Neural cell (in vitro differentiated cells): ENCODE results near the gene GIMAP4. TPM values are rescaled to one million over a fixed set of nuclear protein-coding genes. Genes with fewer than 3 reads are reported as not detected.
"Not testable (repeated sequence)": the region's sequence is repeated elsewhere in the genome, so short reads cannot be mapped to it uniquely, and the experiment has no call there.

ENCODE experiments used
- H2AFZ ChIP-seq: fragments of 200-600, 300-800 bp; sonication (generic), shearing (Covaris generic); 2 replicates; pipeline ENCODE4 v1.6.0; 2014; ENCODE audit warnings: low read depth, mild to moderate bottlenecking, antibody characterized with exemption, low read length, moderate library complexity
- H3F3A ChIP-seq: fragments of 200-600 bp; shearing (Covaris generic); 2 replicates; pipeline ENCODE4 v1.6.1; 2016; ENCODE audit warnings: mild to moderate bottlenecking, moderate library complexity, mixed read lengths, antibody characterized with exemption, low read length; ENCODE audit not compliant: insufficient read depth, poor library complexity, severe bottlenecking
- H3K27ac ChIP-seq: fragments of 200-600, 300-800 bp; sonication (generic), shearing (Covaris generic); 2 replicates; pipeline ENCODE4 v1.5.1; 2014; ENCODE audit warnings: mild to moderate bottlenecking, low read length, moderate library complexity
- H3K27me3 ChIP-seq: fragments of 300-800, 200-600 bp; sonication (generic), shearing (Covaris generic); 2 replicates; pipeline ENCODE4 v1.6.0; 2014; ENCODE audit warnings: mild to moderate bottlenecking, low read depth, low read length, moderate library complexity; ENCODE audit not compliant: insufficient read depth
- H3K36me3 ChIP-seq: fragments of 300-800, 200-600 bp; sonication (generic), shearing (Covaris generic); 2 replicates; pipeline ENCODE4 v1.5.1; 2014; ENCODE audit warnings: mild to moderate bottlenecking, antibody characterized with exemption, low read length, moderate library complexity; ENCODE audit not compliant: insufficient read depth
- H3K4me2 ChIP-seq: fragments of 300-800, 200-600 bp; sonication (generic), shearing (Covaris generic); 2 replicates; pipeline ENCODE4 v1.6.0; 2014; ENCODE audit warnings: mild to moderate bottlenecking, low read length
- H3K4me3 ChIP-seq: fragments of 300-800, 200-600 bp; sonication (generic), shearing (Covaris generic); 2 replicates; pipeline ENCODE4 v1.5.1; 2014; ENCODE audit warnings: mild to moderate bottlenecking, low read length, moderate library complexity
- H3K79me2 ChIP-seq: fragments of 200-600 bp; shearing (Covaris generic); replicated peaks from 2 replicates; pipeline ENCODE4 v1.6.0; 2014; ENCODE audit warnings: mild to moderate bottlenecking, low read length, moderate library complexity; ENCODE audit not compliant: insufficient read depth
- H3K9ac ChIP-seq: fragments of 300-800, 200-600 bp; sonication (generic), shearing (Covaris generic); 2 replicates; pipeline ENCODE4 v1.6.1; 2016; ENCODE audit warnings: mild to moderate bottlenecking, low read length, mixed read lengths
- H3K9me2 ChIP-seq: fragments of 200-600 bp; shearing (Covaris generic); 2 replicates; pipeline ENCODE4 v1.6.1; 2016; ENCODE audit warnings: mild to moderate bottlenecking, low read length, mixed read lengths; ENCODE audit not compliant: insufficient read depth
- H3K9me3 ChIP-seq: fragments of 200-600, 300-800 bp; sonication (generic), shearing (Covaris generic); 2 replicates; pipeline ENCODE4 v1.6.1; 2016; ENCODE audit warnings: mild to moderate bottlenecking, mixed run types, low read length, moderate library complexity, mixed read lengths
- H4K20me1 ChIP-seq: fragments of 200-600 bp; shearing (Covaris generic); 2 replicates; pipeline ENCODE4 v1.6.1; 2016; ENCODE audit warnings: mild to moderate bottlenecking, mixed run types; ENCODE audit not compliant: insufficient read depth
- CTCF ChIP-seq: fragments of 450-650 bp; IDR thresholded peaks from 2 replicates; pipeline ENCODE4 v1.5.1; 2014; ENCODE audit warnings: antibody characterized with exemption, mild to moderate bottlenecking, moderate library complexity; ENCODE audit not compliant: poor library complexity, severe bottlenecking
- EP300 ChIP-seq: fragments of 450-650 bp; conservative IDR thresholded peaks from 2 replicates; pipeline ENCODE4 v1.6.1; 2014; ENCODE audit warnings: antibody characterized with exemption, mild to moderate bottlenecking, moderate library complexity; ENCODE audit not compliant: poor library complexity, severe bottlenecking
- EZH2 ChIP-seq: fragments of 200-600, 300-800 bp; shearing (Covaris generic), sonication (generic); IDR thresholded peaks from 2 replicates; pipeline ENCODE4 v1.6.1; 2014; ENCODE audit warnings: antibody characterized with exemption, low read length, borderline replicate concordance, mild to moderate bottlenecking; ENCODE audit not compliant: insufficient read depth, poor library complexity, severe bottlenecking
- MXI1 ChIP-seq: fragments of 450-650 bp; conservative IDR thresholded peaks from 2 replicates; pipeline ENCODE4 v1.6.1; 2014; ENCODE audit warnings: antibody characterized with exemption, mild to moderate bottlenecking; ENCODE audit not compliant: poor library complexity, severe bottlenecking
- RAD21 ChIP-seq: fragments of 450-650 bp; conservative IDR thresholded peaks from 2 replicates; pipeline ENCODE4 v1.6.1; 2014; ENCODE audit warnings: antibody characterized with exemption, mild to moderate bottlenecking, moderate library complexity
- REST ChIP-seq: IDR thresholded peaks from 2 replicates; pipeline ENCODE4 v1.6.1; 2012; ENCODE audit warnings: borderline replicate concordance
- SMC3 ChIP-seq: fragments of 450-650 bp; conservative IDR thresholded peaks from 2 replicates; pipeline ENCODE4 v1.6.1; 2014; ENCODE audit warnings: antibody characterized with exemption, mild to moderate bottlenecking, moderate library complexity; ENCODE audit not compliant: poor library complexity
- polyA plus RNA-seq: library from polyadenylated mRNA; depleted of rRNA; stranded (reverse); fragments of >200 nt; gene quantifications from 2 replicates; pipeline ENCODE4 v1.2.3, GENCODE V29; 2014

GIMAP4 gene
- polyA plus RNA-seq, 1 donor from 2014 or later, result not detected

- TF ChIP-seq EZH2, result no peak
- TF ChIP-seq RAD21, result no peak
- no peak for TF ChIP-seq REST
- TF ChIP-seq EP300, result no peak
- no peak for TF ChIP-seq MXI1
- TF ChIP-seq SMC3, result no peak
- no peaks in the 10 kb centered on the region for H3K9me3 ChIP-seq
- H3K27ac ChIP-seq, result no peak overlapping the region
- H3K4me3 ChIP-seq, result no peak overlapping the region
- no peaks in the 10 kb centered on the region for H3K79me2 ChIP-seq
- H3K9ac ChIP-seq, result no peak overlapping the region
- H3K9me2 ChIP-seq, result no peaks in the 10 kb centered on the region
- H3F3A ChIP-seq, result no peaks in the 10 kb centered on the region
- H3K4me2 ChIP-seq, result no peak overlapping the region
- no peak overlapping the region for H2AFZ ChIP-seq
- no peaks in the 10 kb centered on the region for H3K36me3 ChIP-seq
- no peaks in the 10 kb centered on the region for H4K20me1 ChIP-seq
- no peaks in the 10 kb centered on the region for H3K27me3 ChIP-seq
These were observed 46.7 kb downstream of the GIMAP4 start for GRCh38 chr7:150613880-150614279.

- H2AFZ ChIP-seq, result not testable (repeated sequence)
These were observed 47.2 kb downstream of the GIMAP4 start for GRCh38 chr7:150614426-150614825.

GRCh38 chr7:150615221-150615755 lies 48.1 kb downstream of the GIMAP4 start:
- not testable (repeated sequence) for H3K4me3 ChIP-seq, H3K4me2 ChIP-seq, H3K9ac ChIP-seq, H3K27me3 ChIP-seq, H3F3A ChIP-seq, H3K27ac ChIP-seq, H4K20me1 ChIP-seq, H2AFZ ChIP-seq, H3K9me3 ChIP-seq, H3K36me3 ChIP-seq, H3K9me2 ChIP-seq, H3K79me2 ChIP-seq

More at GRCh38 chr7:150614426-150614825, 47.2 kb downstream of the GIMAP4 start:
- not testable (repeated sequence) for H3K27me3 ChIP-seq, H4K20me1 ChIP-seq, H3K9me2 ChIP-seq, H3K9me3 ChIP-seq, H3K79me2 ChIP-seq, H3K9ac ChIP-seq, H3K4me3 ChIP-seq, H3K4me2 ChIP-seq, H3K27ac ChIP-seq, H3F3A ChIP-seq, H3K36me3 ChIP-seq

GRCh38 chr7:150620061-150620460 lies 52.9 kb downstream of the GIMAP4 start:
- H3K36me3 ChIP-seq, result no peaks in the 10 kb centered on the region
- no peaks in the 10 kb centered on the region for H3F3A ChIP-seq
- no peaks in the 10 kb centered on the region for H3K9me3 ChIP-seq
- TF ChIP-seq EP300 (no peak), CTCF (no peak), SMC3 (no peak), RAD21 (no peak)
- H4K20me1 ChIP-seq, result no peaks in the 10 kb centered on the region
- no peak overlapping the region for H3K27ac ChIP-seq
- no peaks in the 10 kb centered on the region for H3K27me3 ChIP-seq
- no peak overlapping the region for H3K4me2 ChIP-seq
- no peaks in the 10 kb centered on the region for H3K79me2 ChIP-seq
- H3K9me2 ChIP-seq, result no peaks in the 10 kb centered on the region
- no peak overlapping the region for H2AFZ ChIP-seq
- H3K4me3 ChIP-seq, result no peak overlapping the region
- H3K9ac ChIP-seq, result no peak overlapping the region
